SU-DHL-6 (cell line): ENCODE results near the gene KLHDC9.

Source experiments
- H2AFZ ChIP-seq: fragments of 200-600 bp; sonication (generic); 2 replicates; pipeline ENCODE4 v1.6.1; 2014; ENCODE audit warnings: low read depth, mild to moderate bottlenecking, moderate library complexity, mixed read lengths, antibody characterized with exemption, low read length; ENCODE audit not compliant: severe bottlenecking
- H3F3A ChIP-seq: fragments of 200-600 bp; shearing (Covaris generic); 2 replicates; pipeline ENCODE4 v1.6.0; 2016; ENCODE audit warnings: antibody characterized with exemption, mild to moderate bottlenecking; ENCODE audit not compliant: insufficient read depth
- H3K27ac ChIP-seq: fragments of 200-600 bp; sonication (generic); 2 replicates; pipeline ENCODE4 v1.5.1; 2016; ENCODE audit warnings: low read depth, mild to moderate bottlenecking, low read length, moderate library complexity, mixed read lengths
- H3K27me3 ChIP-seq: fragments of 200-600 bp; sonication (generic), shearing (Covaris generic); 2 replicates; pipeline ENCODE4 v1.6.0; 2014; ENCODE audit warnings: mild to moderate bottlenecking, low read length
- H3K36me3 ChIP-seq: fragments of 200-600 bp; sonication (generic); 2 replicates; pipeline ENCODE4 v1.6.1; 2014; ENCODE audit warnings: mild to moderate bottlenecking, low read length, mixed read lengths
- H3K4me2 ChIP-seq: fragments of 300-600, 200-600 bp; shearing (Covaris generic), sonication (generic); 2 replicates; pipeline ENCODE4 v1.6.0; 2014; ENCODE audit warnings: low read length, low read depth, mild to moderate bottlenecking; ENCODE audit not compliant: poor library complexity, severe bottlenecking
- H3K4me3 ChIP-seq: fragments of 200-600 bp; sonication (generic); 2 replicates; pipeline ENCODE4 v1.5.1; 2014; ENCODE audit warnings: antibody characterized with exemption, low read length, mild to moderate bottlenecking, mixed read lengths; ENCODE audit not compliant: insufficient read depth, poor library complexity, severe bottlenecking
- H3K79me2 ChIP-seq: fragments of 200-600 bp; sonication (generic); 2 replicates; pipeline ENCODE4 v1.6.1; 2014; ENCODE audit warnings: mild to moderate bottlenecking, low read length, moderate library complexity; ENCODE audit not compliant: insufficient read depth
- H3K9ac ChIP-seq: fragments of 200-600 bp; sonication (generic); 2 replicates; pipeline ENCODE4 v1.7.0; 2014; ENCODE audit warnings: mild to moderate bottlenecking, low read length
- H3K9me2 ChIP-seq: fragments of 200-600 bp; sonication (generic); replicated peaks from 2 replicates; pipeline ENCODE4 v1.6.1; 2014; ENCODE audit warnings: low read length; ENCODE audit not compliant: insufficient read depth
- H3K9me3 ChIP-seq: fragments of 200-600 bp; sonication (generic); 2 replicates; pipeline ENCODE4 v1.6.1; 2014; ENCODE audit warnings: low read length, mixed read lengths; ENCODE audit not compliant: insufficient read depth
- H4K20me1 ChIP-seq: fragments of 200-600 bp; sonication (generic); 2 replicates; pipeline ENCODE4 v1.6.1; 2014; ENCODE audit warnings: low read depth, mild to moderate bottlenecking, antibody characterized with exemption, low read length, moderate library complexity, mixed read lengths
- EZH2phosphoT487 ChIP-seq: fragments of 200-600 bp; sonication (generic), shearing (Covaris generic); conservative IDR thresholded peaks from 2 replicates; pipeline ENCODE4 v1.6.1; 2018; ENCODE audit warnings: mild to moderate bottlenecking, antibody characterized with exemption, low read length, moderate library complexity, mixed read lengths
- TF ChIP-seq, protein P1 (sequence below): fragments of 200-600 bp; sonication (generic); IDR thresholded peaks from one replicate; pipeline ENCODE4 v1.5.1; 2017; ENCODE audit warnings: antibody characterized with exemption, mild to moderate bottlenecking, low read length, moderate library complexity; ENCODE audit not compliant: insufficient read depth, poor library complexity, severe bottlenecking

Gene KLHDC9

DNA sequence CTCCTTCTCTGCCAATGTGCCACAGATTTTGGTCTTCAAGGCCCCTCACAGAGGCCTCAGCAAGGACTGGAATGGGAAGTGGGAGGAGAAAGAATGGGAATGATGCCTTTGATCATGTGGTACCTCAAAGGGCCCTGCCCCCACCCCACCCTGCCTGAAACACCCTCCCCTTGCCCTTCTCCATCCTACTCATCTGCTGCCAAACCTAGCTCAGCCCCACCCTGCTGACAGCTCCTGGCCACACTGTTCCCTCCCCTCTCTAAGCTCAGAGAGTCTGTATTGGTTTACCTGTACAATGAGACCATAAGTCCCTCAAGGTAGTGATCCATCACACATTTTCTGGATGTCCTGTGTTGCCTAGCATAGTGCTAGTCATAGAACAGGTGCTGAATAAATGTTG is 21.8 kb upstream of the KLHDC9 start:
- no peaks in the 10 kb centered on the region for H4K20me1 ChIP-seq
- TF ChIP-seq EZH2phosphoT487 = no peak
- H3K4me3 ChIP-seq = no peak overlapping the region
- no peak overlapping the region for H3K27ac ChIP-seq
- H3K79me2 ChIP-seq = no peaks in the 10 kb centered on the region
- no peak overlapping the region for H3K4me2 ChIP-seq
- H3K9ac ChIP-seq = no peak overlapping the region
- no peaks in the 10 kb centered on the region for H3K9me3 ChIP-seq
- H3K27me3 ChIP-seq = no peaks in the 10 kb centered on the region
- H3K9me2 ChIP-seq = no peaks in the 10 kb centered on the region
- 0 out of 2 replicates have a peak, but pooled peaks cover under 1% of the 10 kb centered on the region for H3F3A ChIP-seq
- no peak overlapping the region for H2AFZ ChIP-seq
- no peaks in the 10 kb centered on the region for H3K36me3 ChIP-seq

DNA sequence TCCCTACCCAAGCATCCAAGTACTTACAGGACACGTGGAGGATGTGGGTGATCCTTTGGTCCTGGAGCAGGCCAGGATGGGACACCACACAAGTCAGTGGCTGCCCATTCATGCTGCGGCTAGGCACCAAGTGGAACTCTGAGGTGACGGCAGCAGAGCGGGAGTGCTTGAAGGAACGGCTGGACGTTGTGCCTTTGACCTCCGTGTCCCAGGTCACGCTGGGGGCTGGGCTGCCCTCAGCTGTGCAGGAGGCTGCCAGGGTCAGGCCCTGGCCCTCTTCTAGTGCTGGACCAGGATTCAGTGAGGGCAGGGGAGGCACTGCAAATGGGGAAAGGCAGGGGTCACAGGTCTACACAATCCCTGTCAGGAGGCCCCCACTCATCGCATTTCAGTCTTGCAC is 20.7 kb upstream of the KLHDC9 start:
- Histone ChIP-seq H3K9ac (no peak overlapping the region), H3K27ac (no peak overlapping the region), H3F3A (no peaks in the 10 kb centered on the region), H3K9me2 (no peaks in the 10 kb centered on the region), H3K4me2 (no peak overlapping the region), H2AFZ (no peak overlapping the region), H3K36me3 (no peaks in the 10 kb centered on the region), H3K27me3 (no peaks in the 10 kb centered on the region), H3K9me3 (no peaks in the 10 kb centered on the region), H4K20me1 (no peaks in the 10 kb centered on the region), H3K79me2 (no peaks in the 10 kb centered on the region), H3K4me3 (no peak overlapping the region)
- no peak for TF ChIP-seq EZH2phosphoT487
- TF ChIP-seq, protein P1, sequence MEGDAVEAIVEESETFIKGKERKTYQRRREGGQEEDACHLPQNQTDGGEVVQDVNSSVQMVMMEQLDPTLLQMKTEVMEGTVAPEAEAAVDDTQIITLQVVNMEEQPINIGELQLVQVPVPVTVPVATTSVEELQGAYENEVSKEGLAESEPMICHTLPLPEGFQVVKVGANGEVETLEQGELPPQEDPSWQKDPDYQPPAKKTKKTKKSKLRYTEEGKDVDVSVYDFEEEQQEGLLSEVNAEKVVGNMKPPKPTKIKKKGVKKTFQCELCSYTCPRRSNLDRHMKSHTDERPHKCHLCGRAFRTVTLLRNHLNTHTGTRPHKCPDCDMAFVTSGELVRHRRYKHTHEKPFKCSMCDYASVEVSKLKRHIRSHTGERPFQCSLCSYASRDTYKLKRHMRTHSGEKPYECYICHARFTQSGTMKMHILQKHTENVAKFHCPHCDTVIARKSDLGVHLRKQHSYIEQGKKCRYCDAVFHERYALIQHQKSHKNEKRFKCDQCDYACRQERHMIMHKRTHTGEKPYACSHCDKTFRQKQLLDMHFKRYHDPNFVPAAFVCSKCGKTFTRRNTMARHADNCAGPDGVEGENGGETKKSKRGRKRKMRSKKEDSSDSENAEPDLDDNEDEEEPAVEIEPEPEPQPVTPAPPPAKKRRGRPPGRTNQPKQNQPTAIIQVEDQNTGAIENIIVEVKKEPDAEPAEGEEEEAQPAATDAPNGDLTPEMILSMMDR = no peak

DNA sequence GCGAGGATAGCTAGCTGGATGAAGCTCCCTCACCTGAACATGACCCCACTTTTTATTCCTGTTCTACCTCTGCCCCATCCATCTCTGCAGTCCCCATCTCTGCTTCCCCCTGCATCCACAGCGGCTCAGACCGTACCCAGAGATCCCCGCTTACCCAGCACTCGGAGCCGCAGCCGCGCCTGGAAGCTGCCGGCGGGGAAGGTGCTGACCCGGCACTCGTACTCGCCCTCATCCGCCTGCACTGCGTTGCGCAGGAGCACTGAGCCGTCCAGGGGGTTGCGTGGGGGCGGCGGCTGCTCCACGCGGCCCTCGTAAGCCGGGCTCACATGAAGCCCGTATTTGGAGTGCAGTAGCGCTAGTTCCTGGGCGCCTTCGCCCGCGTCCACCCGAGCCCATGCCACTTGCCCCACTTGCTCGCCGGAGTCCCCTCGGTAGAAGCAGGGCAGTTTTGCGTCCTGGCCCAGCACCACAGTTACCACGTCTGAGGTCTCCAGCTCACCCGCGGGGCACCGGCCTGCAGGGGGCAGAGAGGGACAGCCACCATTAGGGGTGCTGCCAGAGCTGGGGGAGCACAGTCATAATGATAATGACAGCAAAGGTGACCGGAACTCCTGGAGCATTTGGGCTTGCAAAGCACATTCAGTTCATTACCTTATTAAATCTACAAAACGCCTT is 18.6 kb upstream of the KLHDC9 start:
- Histone ChIP-seq H3K79me2 (no peaks in the 10 kb centered on the region), H3K4me3 (no peak overlapping the region), H3K36me3 (no peaks in the 10 kb centered on the region), H3F3A (no peaks in the 10 kb centered on the region), H2AFZ (no peak overlapping the region), H3K9me3 (no peaks in the 10 kb centered on the region), H3K9ac (no peak overlapping the region), H4K20me1 (no peaks in the 10 kb centered on the region), H3K4me2 (no peak overlapping the region), H3K27ac (no peak overlapping the region), H3K9me2 (no peaks in the 10 kb centered on the region), H3K27me3 (no peaks in the 10 kb centered on the region)
- TF ChIP-seq, protein P1 = no peak
- TF ChIP-seq EZH2phosphoT487 = no peak
